GM18861 (cell line): ENCODE measurements around the gene CTRB2.
A peak's percentile ranks its signal among the peaks of the same experiment; 100 is the strongest.

Experiments
- ATAC-seq: cut with Tn5 transposase; IDR thresholded peaks from one replicate; pipeline ENCODE4 v1.9.1; 2021; ENCODE audit not compliant: unreplicated experiment

The CTRB2 gene

DNA sequence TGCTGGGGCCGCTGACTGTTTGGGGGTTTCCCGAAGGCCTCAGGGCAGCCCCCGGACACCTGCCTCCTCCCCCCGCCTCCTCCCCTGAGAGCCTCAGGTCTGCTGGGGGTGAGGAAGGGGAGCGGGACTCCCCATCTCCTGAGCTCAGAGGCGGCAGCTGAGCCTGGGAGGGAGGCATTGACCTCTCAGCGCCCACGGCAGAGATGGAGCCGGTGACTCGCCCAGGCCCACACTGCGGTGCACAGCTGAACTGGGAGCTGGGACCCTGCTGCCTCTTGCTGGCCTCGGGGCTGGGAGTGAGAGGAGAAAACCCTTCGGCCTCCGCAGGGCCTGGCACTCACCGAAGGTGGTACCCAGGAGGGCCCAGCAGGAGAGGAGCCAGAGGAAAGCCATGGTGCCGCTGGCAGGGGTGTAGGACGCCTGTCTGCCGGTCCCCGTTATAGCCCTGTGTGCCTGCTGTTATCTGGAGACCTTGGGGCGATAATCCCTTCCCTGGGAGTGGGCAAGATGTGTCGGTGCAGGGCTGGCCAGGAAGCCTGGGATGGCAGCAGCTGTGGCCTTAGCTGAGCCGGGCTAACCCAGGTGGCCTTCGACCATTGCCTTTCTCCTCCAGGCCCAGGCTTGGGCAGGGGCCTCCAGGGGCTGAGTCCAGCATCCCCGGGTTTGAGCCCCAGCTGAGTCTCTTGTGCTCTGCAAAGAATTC lies at the start of gene CTRB2:
TSS of gene CTRB2 (minus strand) at position 413 of the 703 bp plus-strand sequence. CDS start at position 393, 20 bp downstream.
- no peak for ATAC-seq

DNA sequence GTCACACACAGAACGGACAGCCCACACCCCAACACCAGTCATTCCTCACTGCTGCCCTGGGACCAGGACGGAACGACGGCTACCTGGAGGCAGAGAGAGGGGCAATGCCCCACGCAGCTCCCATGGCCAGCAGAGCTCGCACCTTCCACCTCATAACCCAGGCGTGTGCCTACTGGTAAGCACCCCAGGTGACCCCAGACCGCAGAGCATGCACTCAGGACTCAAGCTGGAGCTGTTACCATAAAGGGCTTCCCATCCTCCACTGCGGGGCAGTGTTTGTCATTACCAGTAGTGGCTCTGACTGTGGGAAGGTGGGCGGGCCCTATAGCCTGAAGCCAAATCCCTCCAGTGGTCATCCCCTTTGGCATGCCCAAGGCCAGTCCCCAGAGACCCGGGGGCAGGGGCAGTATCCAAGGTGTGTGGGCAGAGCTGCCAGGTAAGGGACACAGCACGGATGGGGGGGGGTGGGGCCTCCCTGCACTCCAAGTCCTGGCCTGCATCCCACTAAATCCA lies 49.2 kb upstream of the CTRB2 start:
- no peak for ATAC-seq

DNA sequence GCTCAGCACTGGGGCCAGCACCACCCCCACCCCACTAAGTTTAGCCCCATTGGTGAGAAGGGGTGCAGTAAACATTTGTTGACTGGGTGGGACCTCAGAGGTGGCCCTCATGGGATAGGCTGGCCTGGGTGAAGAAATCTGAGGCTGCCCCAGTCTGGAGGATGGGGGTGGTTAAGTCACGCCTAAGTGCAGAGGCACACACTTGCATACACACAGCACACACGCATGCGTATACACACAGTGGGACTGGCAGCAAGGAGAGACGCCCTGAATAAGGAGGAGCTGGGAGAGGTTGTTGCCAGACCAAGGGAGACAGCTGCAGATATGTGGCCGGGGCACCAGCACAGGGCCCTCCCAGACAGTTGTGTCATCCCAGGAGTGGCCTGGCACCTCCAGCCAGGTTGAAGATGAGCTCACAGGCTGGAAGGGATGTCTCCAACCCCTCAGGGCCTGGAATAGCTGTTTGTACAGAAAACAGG lies 47.4 kb upstream of the CTRB2 start:
- ATAC-seq = no peak

DNA sequence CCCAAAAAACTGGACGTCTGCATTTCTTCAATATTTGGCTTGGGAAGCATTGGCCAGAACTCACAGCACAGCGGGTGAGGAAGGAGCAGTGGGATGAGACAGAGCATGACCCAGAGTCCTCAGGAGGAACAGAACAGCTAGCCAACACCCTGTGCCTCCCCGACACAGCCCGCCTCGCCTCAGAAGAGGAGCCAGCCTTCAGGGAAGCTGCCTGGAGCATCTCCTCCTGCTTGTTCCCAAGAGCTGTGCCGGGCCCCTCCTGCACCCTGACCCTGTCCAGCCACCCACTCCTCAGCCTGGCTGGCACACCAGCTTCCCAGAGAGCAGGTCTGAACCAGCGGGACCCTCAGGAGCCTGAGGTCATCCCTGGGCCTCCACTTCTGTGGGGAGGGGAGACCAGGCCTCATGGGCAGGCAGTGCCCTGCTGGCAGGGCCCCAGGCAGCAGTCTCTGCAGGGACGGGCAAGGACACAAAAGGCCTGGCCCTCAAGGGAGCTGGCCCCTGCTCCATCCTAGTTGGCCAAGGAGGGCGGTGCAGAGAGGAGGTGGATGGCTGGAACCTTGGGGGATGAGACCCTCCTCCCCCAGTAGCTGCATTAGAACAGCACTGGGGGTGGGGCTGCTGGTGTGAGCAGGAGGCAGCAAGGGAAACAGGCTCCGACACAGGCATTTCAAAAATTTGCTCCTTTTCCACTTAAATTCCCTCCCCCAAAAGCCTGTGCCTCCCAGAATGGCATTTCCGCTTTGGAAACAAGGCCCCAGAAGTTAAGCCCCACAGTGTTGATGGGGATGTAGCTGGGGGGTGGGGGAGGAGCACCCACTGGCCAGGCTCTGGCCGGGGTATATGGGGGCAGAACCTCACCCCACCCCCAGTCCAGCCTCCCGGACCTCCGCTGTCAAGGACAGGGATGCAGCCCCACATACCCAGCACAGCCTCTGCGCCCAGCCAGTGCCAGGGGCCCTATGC lies 46.3 kb upstream of the CTRB2 start:
- ATAC-seq = no peak

DNA sequence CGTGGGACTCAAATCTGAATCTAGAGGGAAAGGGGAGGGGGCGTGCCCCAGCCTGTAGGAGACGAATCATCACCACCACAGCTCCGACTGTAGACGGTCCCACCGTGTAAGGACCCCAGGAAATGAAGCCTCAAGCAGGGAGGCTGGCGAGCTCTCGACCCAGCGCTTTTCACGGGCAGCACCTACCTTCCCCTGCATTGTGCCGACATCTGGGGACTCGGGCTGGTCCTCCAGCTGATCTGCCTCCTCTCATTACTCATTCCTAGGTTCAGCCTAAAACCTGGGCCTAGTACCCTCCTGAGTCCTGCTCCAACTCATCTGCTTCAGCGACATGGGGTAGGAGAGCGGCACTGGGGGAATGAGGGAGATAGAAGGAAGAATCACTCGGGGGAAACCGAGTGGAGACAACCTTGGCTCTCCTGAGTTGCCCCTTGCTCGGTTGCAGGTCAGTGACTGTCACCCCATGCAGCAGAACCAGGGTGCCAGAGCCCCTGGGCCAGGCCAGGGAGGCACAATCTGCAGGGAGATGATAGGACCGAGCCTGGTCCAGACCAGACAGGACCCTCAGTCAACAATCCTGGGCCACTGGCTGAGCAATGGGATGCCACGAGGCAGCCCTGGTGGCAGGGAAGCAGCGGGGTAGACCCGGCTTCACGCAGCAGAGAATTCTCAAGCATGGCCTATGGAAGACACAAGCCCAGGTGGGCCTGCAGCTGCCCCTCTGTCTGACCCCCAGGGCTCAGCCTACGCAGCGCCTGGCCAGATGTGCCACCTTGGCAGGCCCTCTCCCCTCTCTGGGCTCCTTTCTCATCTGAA lies 45.3 kb upstream of the CTRB2 start:
- ATAC-seq = no peak

DNA sequence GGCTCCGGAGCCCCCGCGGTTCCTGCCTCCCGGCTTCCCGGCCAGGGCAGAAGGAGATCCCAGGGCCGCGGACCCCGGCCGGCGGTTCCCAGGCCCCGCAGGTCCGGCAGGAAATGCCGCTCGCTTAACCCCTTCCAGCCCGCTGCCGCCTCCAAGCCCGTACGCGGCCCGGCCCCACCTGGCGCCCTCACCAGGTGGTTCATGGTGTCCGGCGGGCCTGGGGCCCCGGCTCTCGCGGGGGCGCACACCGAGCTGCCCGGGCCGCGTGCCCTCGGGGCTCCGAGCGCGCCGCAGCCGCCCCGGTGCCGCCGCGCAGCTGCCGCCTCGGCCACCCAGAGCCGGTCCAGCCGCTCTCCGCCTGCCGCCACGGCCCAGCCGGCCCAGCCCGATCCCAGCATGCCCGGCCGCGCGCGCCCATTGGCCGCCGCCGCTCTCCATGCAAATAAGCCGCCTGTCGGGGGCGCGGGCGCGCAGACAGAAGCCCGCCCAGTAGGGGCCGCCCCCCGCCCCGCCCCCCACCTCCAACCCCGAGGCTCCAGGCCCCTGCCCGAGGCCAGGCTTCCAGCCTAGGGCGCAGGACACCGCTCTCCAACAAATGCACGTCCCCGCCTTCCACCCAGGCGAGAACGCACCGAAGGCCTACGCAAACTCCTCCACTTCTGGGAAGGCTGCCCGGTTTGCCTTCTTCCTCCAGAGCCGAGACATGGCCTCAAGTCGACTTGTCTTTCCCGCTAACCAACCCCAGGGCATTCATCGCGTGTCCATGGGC lies 44.5 kb upstream of the CTRB2 start, which contains the start of gene BCAR1:
TSS of gene BCAR1 (minus strand) at position 345 of the 769 bp plus-strand sequence. CDS start at position 203, 142 bp downstream.
- ATAC-seq = peak; percentile 74

DNA sequence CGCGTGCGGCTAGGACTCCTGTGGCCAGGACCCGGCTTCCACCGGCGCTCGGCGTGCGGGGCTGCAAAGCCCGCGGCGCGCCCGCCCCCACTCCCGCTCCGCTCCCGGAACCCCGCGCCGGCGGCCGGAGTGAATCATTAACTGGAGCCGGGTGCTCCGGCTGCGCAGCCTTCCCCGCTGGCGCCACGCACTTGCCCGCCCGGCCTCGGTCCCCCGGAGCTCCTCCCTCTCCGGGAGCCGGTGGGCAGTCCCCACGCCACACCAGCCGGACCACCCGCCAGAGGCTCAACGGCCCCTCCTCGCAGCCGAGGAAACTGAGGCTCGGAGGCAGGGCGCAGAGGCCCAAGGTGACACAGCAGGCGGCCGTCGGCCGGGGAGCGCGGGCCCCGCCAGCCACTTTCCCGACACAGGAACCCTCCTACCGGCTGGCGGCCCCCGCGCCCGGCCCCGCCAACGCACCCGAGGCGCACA lies 43.9 kb upstream of the CTRB2 start:
- ATAC-seq = peak; percentile 34

DNA sequence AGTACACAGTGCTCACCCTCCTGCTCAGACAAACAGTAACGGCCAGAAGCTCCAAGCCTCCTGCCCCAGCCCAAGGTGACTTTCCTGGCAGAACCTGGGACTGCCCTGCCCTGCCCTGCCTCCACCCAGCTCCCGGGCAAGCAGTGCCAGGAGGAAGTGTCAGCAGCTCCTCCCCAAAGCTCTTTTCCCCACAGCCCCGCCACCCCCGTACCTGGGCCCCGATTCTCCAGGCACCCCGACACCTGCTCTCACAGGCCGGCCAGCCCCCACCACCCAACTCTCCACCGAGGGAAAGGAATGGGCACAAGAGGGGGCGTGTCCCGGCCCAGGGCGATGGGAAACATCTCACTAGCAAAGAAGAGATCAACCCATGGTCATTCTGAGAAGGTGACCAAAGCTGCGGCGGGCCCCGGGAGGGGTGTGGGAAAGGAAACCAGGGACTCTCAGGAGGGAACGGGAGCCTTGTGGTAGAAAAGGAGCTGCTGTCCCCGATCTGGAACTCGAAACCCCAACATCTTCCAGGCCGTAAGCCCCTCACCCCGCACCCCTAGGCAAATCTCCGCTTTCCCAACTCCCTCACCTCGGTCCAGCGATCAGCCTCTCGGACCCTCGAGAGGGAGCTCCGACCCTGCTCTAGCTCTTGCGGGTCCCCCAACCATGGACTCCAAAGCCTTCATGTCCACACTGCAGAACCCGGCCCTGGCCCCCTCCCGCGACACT lies 43.3 kb upstream of the CTRB2 start:
- peak; percentile 13 for ATAC-seq

DNA sequence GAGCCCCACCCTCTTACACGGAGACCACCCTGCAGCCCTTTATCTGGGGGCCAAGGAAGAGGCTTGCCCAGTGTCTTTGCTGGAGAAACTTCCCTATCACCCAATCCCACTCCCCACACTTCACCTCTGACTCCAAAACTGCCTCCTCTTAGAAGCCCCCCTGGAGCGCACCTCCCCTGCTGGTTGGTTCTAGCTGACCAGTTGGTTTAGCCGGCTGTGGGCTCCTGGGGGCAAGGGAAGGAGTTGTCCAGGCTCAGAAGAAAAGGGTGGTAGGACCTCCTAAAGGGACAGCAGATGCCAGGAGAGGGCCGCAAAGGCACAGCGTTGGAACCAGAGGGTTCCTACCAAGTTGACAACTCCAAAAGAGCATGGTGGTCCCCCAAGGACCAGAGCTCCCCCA lies 42.5 kb upstream of the CTRB2 start:
- ATAC-seq = no peak

DNA sequence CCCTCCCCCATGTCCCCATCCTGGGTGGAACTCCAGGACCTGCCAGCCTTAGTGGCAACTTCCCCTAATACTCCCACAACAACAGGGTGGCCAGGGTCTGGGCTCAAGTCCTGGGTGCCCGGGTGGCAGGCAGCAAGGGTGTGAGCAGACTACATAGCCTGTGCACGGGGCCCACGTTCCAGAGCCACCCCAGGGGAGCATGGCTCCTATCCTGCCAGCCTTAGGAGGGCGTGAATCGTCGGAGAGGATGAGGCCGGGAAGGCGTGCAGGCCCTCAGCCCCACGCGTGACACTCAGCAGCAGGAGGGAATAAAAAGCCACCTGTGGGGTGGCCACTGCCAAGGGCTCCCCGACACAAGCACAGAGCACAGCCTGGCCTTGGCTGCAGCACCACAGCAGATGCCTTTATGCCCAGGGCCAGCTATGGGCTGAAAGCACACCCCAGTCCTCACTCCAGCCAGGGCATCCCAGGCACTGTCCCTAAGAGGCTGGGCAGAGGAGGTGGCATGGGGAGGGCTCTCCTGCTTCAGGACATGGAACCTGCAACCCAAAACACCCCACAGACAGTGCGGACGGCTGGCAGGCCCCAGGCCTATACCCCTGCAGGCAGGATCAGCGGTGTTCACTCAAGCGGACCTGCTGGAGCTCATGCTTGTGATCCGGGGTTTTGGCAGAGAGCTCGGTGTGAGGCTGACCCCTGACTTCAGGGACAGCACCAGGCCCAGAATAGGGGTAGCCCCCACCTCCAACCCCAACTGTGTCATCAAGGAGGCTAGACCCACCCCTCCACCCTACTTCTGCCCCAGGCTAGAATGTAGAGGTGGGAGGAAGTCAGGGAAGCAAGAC lies 41.8 kb upstream of the CTRB2 start:
- no peak for ATAC-seq

DNA sequence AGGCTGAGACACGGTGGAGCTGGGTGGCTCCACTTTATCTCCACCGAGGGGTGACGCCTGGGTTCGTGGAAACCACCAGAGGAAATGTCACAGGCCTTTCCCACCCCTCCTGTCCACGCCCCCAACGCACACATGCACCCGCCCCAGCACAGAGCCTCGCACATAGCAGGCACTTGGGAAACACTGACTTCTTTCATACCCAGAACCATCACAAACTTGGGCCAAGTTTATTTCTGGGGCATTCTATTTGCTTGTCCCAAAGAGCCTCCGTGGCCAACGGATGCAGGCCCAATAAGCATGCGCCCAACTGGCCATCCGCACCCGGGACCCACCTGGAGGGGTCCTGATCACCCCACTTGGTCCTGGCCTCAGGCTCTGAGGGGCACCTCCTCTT lies 41.2 kb upstream of the CTRB2 start:
- ATAC-seq = no peak

DNA sequence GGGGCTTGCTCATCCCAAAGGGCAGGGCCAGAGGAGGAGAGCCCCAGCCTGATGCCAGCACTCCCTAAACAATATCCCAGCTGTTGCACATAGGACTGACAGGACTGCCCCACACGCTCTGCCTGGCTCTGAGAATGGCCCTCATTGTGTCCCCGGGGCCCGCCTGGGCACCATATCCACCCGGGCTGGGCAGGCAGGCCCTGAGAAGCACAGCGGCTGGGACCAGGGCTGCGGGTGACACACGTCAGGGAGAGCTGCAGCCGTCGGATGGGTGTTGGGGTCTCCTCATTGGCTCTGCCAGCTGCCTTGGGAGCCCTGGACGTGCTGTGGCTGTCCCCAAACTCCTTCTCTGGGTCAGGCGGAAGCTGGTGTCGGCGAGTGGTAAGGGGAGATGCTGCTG lies 40.3 kb upstream of the CTRB2 start:
- ATAC-seq = no peak

DNA sequence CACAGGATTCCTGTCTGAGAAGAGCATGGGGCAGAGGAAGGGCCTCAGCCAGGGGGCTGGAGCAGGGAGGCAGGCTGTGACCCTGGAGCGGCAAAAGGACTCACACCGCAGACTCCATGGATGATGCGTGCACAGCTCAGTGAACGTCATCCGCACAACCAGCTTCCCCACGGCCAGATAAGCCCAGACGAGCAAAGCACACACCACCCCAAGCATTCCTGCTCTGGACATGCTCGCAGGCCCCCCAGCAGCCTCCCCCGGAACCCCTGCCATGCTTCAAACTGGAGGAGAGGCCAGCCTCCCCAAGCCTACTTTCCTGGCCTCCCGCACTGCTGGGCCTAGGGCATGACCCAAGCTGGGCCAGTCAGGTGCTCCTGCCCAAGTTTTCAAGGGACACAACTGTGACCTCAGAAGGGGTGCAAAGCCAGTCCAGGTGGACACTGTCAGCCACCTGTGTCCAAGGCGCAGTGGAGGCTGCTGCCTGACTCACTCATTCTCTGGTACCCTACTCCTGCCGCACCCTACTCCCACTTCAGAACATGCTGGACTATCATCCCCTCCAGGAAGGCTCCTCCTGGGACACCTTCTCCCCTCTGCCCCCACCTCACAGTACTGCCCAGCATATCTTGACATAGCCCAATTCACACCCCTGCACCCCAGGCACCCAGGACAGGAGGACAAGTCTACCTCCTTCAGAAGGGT lies 39.7 kb upstream of the CTRB2 start:
- no peak for ATAC-seq

DNA sequence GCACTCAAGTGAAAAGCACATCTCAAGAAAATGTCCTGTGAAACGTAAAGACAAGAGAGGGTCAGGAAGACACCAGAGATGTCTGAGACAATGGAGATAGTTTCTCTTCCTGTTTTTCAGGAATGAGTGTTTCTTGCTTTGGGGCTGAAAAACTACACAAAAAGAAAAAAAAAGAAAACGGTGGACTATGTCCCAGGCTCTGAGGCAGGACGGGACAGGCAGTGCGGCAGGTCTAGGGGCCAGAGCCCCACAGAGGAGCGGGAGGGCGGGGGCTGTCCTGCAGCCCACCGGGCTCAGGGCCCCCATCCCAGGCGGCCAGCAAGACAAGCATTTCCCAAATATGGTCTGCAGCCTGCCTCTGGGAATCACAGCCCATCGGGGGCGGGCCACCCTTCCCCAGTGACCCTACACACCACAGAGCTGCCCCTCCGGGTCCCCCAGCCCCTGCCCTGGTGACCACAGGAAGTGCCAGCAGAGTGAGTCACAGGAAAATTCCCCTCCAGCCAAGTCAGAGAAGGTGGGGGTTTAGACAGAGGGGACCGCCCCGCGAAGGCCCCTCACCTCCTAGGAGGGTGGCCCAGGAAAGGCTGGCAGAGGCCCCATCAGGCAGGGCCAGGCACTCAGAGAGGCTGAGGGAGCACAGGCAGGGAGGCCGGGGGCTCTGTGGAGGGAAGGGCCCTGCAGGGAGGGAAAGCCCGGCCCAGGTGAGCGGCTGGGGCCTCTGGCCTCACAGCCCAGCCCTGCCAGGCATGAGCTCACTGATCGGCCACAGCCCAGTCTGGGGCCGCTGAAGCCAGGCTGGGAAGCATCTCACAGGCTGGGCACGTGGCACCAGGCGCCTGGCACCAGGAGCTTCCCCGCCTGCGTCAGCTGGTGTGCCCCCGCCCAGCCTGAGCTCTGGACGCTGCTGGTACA lies 38.1 kb upstream of the CTRB2 start:
- no peak for ATAC-seq

DNA sequence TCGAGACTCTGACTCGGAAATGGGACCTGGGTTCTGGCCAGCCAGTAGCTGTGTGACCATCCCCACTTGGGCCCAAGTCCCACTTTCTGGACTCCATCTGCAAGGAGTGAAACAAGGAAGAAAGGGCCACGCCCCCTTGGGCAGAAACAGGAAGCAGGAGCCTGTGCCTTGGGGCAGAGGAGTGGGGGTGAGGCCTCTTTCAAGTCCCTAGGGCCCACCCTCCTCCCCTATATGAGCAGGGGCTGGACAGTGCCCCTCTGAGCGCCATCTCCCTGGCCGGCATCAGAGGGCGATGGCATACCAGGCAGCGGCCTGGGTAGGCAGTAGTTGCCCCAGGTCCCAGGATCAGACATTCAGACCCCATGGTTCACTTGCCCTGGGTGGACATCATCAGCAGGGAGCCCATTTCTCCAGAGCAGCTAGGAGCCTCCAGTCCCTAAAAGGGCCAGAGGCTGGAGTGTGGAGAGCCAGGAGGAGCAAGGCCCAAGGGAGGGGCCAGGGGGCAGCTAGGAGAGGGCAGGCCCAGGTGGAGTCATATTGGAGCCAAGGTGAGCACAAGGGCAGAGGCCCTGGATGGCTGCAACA lies 37.4 kb upstream of the CTRB2 start:
- ATAC-seq = no peak

DNA sequence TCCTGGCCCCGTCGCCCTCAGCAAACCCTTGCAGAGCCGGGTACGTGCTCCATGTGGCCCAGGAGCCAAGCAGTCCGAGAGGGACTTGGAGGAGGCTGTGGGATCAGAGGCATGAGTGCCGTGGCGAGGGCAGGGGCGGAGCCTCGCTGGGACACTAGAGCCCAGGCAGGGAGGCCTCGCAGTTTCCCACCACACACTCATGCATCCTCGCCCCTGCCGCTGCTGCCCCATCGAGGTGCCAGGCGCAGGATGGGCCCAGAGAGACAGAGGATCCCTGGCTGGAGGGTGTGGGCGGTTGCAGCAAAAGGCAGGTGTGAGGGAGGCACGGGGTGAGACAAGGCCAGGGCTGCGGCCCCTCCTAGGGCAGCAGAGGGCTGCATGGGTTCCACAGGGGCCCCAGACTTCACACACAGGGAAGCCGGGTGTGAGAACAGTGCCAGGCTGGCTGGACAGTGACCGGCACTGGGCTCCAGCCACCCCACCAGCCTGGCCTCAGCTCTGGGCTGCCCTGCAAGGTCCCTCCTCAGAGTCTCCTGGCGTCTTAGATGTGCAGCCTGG lies 36.8 kb upstream of the CTRB2 start:
- no peak for ATAC-seq
